Mucosa of descending colon (tissue), 3 donors: ENCODE results near the gene THSD7A. TPM values are rescaled to one million over a fixed set of nuclear protein-coding genes. Genes with fewer than 3 reads are reported as not detected.

Experiments used
- ATAC-seq: fragments of 200-7000 bp; cut with Tn5 transposase; one replicate; pipeline ENCODE4 v1.9.1; 2020; ENCODE audit warnings: mild to moderate bottlenecking, moderate library complexity
- DNase-seq, 3 donors: peaks; one replicate each; pipeline ENCODE4 v3.0.0-alpha.2; 2020
- H3K36me3 ChIP-seq: fragments of 200-600 bp; one replicate; pipeline ENCODE4 v1.8.0; 2021; ENCODE audit warnings: low read depth, mild to moderate bottlenecking
- H3K4me1 ChIP-seq: fragments of 200-600 bp; one replicate; pipeline ENCODE4 v1.8.0; 2021; ENCODE audit warnings: low read depth, mild to moderate bottlenecking
- H3K4me3 ChIP-seq: fragments of 200-600 bp; one replicate; pipeline ENCODE4 v1.8.0; 2021; ENCODE audit warnings: mild to moderate bottlenecking
- H3K9me3 ChIP-seq: fragments of 200-600 bp; one replicate; pipeline ENCODE4 v1.8.0; 2021; ENCODE audit warnings: mild to moderate bottlenecking
- intact Hi-C, 2 donors: fragments of 100-400 bp; cut with DNase I in 1 of 2; cut with micrococcal nuclease in 1 of 2; formaldehyde crosslinking; loops; one replicate each; pipeline versions ENCODE4 v1.11.0 to v1.11.1; 2022; cut with DNase I, micrococcal nuclease
- total RNA-seq, 3 donors: library from RNA; stranded (reverse); fragmentation: NEBNext Ultra II Directional in 2 of 3; extraction: Animal tissue kit (Norgen Biotek cat#: 25700) in 2 of 3; gene quantifications; one replicate each; pipeline versions ENCODE4 v1.2.1 to v1.2.4, GENCODE V29; 2021 to 2023
- TF ChIP-seq, protein P1 (sequence below): fragments of 200-600 bp; IDR thresholded peaks from one replicate; pipeline ENCODE4 v1.8.0; 2022; ENCODE audit warnings: antibody characterized with exemption, mild to moderate bottlenecking
- donor health status: DM: no; HTN: no; CAD: no; lungs with moderate emphysema.
- donor health status: DM: no; HTN: no; CAD: no.
- donor health status: DM: no; HTN: yes; CAD: no.

The THSD7A gene
- total RNA-seq, 3 donors from 2014 or later = 1.0 to 5.4 (median 3.4) TPM

DNA sequence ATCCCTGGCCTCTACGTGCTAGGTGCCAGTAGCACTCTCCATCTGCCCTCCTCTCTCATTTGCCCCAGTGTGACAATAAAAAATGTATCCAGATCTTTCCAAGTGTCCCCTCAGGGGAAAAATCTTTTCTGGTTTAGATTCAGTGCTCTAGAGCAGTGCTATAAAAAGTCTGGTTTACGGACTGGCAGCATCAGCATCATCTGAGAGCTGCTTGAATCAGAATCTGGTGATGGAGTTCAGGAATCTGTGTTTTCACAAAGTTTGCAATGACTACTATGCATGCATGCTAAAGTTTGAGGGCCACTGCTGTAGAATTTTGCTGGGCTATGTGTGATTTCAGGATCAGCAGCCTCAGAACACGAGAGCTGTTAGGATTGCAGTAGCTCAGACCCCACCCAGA is 501.8 kb downstream of the THSD7A start:
- H3K9me3 ChIP-seq = no peaks in the 10 kb centered on the region
- TF ChIP-seq, protein P1, sequence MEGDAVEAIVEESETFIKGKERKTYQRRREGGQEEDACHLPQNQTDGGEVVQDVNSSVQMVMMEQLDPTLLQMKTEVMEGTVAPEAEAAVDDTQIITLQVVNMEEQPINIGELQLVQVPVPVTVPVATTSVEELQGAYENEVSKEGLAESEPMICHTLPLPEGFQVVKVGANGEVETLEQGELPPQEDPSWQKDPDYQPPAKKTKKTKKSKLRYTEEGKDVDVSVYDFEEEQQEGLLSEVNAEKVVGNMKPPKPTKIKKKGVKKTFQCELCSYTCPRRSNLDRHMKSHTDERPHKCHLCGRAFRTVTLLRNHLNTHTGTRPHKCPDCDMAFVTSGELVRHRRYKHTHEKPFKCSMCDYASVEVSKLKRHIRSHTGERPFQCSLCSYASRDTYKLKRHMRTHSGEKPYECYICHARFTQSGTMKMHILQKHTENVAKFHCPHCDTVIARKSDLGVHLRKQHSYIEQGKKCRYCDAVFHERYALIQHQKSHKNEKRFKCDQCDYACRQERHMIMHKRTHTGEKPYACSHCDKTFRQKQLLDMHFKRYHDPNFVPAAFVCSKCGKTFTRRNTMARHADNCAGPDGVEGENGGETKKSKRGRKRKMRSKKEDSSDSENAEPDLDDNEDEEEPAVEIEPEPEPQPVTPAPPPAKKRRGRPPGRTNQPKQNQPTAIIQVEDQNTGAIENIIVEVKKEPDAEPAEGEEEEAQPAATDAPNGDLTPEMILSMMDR = no peak
- no peak overlapping the region for H3K4me3 ChIP-seq
- ATAC-seq (no peak), DNase-seq (no peak)
- no peaks in the 10 kb centered on the region for H3K4me1 ChIP-seq
- no peaks in the 10 kb centered on the region for H3K36me3 ChIP-seq
- intact Hi-C loops = no loop called here

GRCh38 chr7:11329626-11330025 is 502.4 kb downstream of the THSD7A start:
- no peak for ATAC-seq
- no peaks in the 10 kb centered on the region for H3K9me3 ChIP-seq
- intact Hi-C loops = no loop called here

GRCh38 chr7:11328309-11328708 is 503.7 kb downstream of the THSD7A start:
- intact Hi-C loops = no loop called here
- no peak for DNase-seq
- TF ChIP-seq, protein P1 = no peak
- H3K36me3 ChIP-seq = no peaks in the 10 kb centered on the region
- no peaks in the 10 kb centered on the region for H3K4me1 ChIP-seq
- ATAC-seq = no peak
- no peaks in the 10 kb centered on the region for H3K9me3 ChIP-seq
- no peak overlapping the region for H3K4me3 ChIP-seq

More at GRCh38 chr7:11329626-11330025, 502.4 kb downstream of the THSD7A start:
- Histone ChIP-seq H3K4me1 (no peaks in the 10 kb centered on the region), H3K4me3 (no peak overlapping the region), H3K36me3 (no peaks in the 10 kb centered on the region)
- DNase-seq = no peak
- TF ChIP-seq, protein P1 = no peak

DNA sequence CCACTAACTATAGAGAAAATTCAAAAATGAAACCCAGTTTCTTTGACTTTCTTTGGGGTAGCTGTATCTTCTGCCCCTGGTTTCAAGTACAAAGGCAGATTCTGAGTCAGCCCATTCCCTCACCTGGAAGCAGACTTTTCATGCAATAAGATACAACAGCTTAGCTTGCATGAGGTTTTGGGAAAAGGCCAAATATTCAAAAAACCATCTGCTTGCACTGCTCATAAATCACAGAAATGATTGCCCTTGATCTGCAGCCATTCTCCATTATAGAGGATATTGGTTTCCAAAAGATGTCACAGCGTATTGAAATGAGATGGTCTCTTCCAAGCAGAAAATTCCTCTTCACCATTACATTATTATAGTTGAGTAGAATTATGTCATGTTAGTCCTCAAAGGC is 504.4 kb downstream of the THSD7A start:
- TF ChIP-seq, protein P1 = no peak
- ATAC-seq = no peak
- no peak for DNase-seq
- intact Hi-C loops = no loop called here
- H3K4me1 ChIP-seq = no peaks in the 10 kb centered on the region
- H3K36me3 ChIP-seq = no peaks in the 10 kb centered on the region
- H3K4me3 ChIP-seq = no peak overlapping the region
- H3K9me3 ChIP-seq = no peaks in the 10 kb centered on the region
